ENCODE results near the gene RAB38. TPM values are rescaled to one million over a fixed set of nuclear protein-coding genes. Genes with fewer than 3 reads are reported as not detected.
A peak's percentile ranks its signal among the peaks of the same experiment; 100 is the strongest.

RAB38 gene
- polyA plus RNA-seq = 10 to 100 TPM in 2 of 3 donors, 1 to 10 TPM in 1; 7.0 to 11.8 (median 11.5) TPM

DNA sequence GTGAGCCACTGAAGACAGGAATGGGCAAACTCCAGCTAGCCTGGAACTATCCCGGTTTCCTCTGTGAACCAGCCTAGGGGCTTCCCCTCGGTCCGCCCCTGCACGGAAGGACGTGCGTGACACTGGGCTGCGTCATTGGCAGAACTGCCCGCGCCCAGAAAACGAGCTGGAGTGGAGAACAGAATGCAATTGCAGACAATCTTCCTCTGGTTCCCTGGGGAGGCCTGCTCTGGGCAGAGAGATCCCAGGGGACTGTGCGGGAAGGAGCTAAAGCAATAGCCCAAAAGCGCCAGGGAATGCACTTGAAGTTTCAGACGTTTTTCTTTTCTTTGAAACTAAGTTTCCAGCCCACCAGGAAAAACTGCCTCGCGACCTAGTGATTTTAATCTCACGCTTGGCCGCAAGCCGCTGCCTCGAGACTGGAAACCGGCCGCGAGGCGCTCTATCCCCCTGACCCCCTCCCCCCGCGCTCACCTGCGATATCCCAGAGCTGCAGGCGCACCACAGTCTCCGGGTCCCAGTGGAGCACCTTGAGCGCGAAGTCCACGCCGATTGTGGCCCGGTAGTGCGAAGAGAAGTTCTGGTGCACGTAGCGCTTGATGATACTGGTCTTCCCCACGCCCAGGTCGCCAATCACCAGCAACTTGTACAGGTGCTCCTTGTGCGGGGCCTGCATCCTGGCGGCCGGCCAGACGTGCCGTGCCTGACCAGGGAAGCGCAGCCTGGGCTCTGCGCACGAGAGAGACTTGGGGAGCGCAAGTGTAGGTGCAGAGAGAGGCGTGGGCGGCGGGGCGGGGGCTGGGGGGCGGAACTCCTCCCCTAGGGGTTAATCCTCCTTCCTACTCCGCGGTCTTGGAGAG lies at the start of gene RAB38:
Gene RAB38 (minus strand): TSS at position 735 of the 860 bp plus-strand sequence. CDS start 59 bp downstream, at position 676.
- Mint-ChIP-seq H3K9me3 (no peaks in the 10 kb centered on the region), H3K36me3 (peaks cover 0 to 4% (median 0%) of the 10 kb centered on the region in 3 donors), H3K4me1 (peaks cover 48 to 59% of the 10 kb centered on the region in 2 donors), H3K27ac (peak within 1 kb of the TSS in 5 of 6 donors; percentile 72 to 89 (median 79)), H3K27me3 (ENCODE audit: low read depth in 3 of 3) (peaks cover 0 to 3% (median 2%) of the 10 kb centered on the region in 3 donors), H3K4me3 (peak within 1 kb of the TSS; percentile 84 to 92 (median 85))
- DNase-seq = peak; percentile 32 to 45 (median 37)

DNA sequence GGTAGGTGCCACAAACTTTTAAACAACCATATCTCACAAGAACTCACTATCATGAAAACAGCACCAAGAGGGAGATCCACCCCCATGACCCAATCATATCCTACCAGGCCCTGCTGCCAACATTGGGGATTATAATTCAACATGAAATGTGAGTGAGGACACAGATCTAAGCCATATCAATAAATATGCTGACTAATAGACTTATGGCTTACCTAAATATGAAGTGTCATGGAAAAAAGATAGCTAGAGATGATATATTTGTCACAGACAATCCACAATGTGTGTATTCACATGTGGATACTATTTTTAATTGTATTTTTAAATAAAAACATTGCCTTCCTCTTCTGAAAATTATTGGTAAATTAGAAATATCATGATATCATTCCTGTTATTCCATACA lies 38.2 kb upstream of the RAB38 start:
- no peak for DNase-seq

DNA sequence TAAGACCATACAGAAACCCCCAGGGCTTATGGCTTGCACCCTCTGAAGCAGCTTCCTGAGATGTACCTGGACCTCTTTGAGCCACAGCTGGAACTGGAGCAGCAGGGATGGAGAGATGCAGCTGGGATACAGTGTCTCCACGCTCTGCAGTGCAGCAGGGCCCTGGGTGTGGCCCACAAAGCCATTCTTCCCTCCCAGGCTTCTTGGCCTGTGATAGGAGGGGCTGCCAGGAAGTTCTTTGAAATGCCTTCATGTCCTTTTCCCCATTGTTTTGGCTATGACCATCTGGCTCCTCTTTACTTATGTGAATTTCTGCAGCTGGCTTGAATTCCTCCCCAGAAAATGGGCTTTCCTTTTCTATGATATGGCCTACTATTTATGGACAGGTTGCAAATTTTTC lies 37.1 kb upstream of the RAB38 start:
- DNase-seq = no peak
- Mint-ChIP-seq H3K27ac (no peak overlapping the region), H3K27me3 (ENCODE audit: low read depth in 3 of 3) (no peaks in the 10 kb centered on the region), H3K9me3 (no peaks in the 10 kb centered on the region), H3K36me3 (peaks cover 5 to 25% (median 16%) of the 10 kb centered on the region in 3 donors), H3K4me1 (no peaks in the 10 kb centered on the region), H3K4me3 (no peak overlapping the region)

More for the DNA sequence above, 38.2 kb upstream of the RAB38 start:
- Mint-ChIP-seq H3K36me3 (peaks cover 5 to 25% (median 16%) of the 10 kb centered on the region in 3 donors), H3K4me1 (no peaks in the 10 kb centered on the region), H3K4me3 (no peak overlapping the region), H3K27me3 (ENCODE audit: low read depth in 3 of 3) (no peaks in the 10 kb centered on the region), H3K27ac (no peak overlapping the region), H3K9me3 (no peaks in the 10 kb centered on the region)

DNA sequence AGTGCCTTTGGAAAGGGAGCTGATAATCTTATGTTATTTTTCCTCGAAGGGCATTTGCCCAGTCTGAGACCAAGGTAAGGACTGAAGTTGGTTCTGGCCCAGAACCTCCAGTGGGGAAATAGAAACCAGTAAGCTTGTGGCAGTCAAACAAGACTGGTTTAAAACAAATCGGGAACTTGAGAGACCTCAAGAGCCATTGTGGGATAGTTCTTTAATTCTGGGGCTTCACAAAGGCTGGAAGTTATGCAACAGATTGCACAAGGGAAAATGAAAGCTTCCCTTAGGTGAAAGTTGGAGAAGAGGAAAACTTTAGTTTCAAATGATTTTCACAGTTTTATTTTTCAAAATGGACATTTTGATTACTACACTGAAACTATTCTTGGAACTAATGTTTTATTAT lies 33.5 kb upstream of the RAB38 start:
- Mint-ChIP-seq H3K4me1 (no peaks in the 10 kb centered on the region), H3K9me3 (no peaks in the 10 kb centered on the region), H3K27ac (no peak overlapping the region), H3K27me3 (ENCODE audit: low read depth in 3 of 3) (no peaks in the 10 kb centered on the region), H3K36me3 (peaks cover 5 to 41% (median 16%) of the 10 kb centered on the region in 3 donors), H3K4me3 (no peak overlapping the region)
- no peak for DNase-seq

DNA sequence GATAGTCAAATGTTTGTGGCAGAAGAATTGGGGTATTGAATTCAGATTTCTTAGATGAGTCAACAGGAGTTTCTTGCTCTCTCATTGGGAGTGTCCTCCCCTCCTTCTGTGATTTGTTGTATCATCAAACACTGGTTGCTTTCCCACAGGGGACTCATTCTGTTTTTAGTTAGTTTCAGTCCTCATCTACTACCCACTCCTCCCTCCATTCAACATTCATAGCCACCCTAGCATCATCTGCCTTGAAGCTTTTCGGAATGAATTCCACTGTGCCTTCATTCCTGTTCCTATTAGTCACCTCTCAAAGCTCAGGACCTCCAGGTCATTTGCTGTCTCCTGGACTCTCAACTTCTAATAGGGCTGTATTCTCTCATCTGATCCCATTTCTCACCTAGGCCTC lies 31.5 kb upstream of the RAB38 start:
- Mint-ChIP-seq H3K9me3 (no peaks in the 10 kb centered on the region), H3K36me3 (peaks cover 15 to 41% (median 16%) of the 10 kb centered on the region in 3 donors), H3K27ac (no peak overlapping the region), H3K27me3 (ENCODE audit: low read depth in 3 of 3) (no peaks in the 10 kb centered on the region), H3K4me3 (no peak overlapping the region), H3K4me1 (no peaks in the 10 kb centered on the region)
- no peak for DNase-seq

DNA sequence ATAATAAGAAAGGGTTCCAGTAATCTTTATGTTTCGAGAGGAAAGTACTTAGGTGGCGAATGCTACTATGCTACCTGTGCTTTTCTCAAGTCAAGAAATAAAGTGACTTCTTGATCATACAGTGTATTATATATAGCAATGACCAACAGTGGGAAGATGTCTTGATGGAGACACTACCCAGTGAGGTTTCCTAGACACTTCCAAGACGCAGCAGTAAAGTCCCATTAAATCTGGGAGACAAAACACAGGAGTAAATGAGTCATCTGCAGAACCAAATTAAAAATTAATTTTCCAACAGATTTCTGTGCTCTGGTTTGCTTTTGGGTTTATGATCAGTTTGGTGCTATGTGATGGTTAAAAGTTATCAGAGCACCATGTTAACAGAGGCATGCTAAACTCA lies 29.1 kb upstream of the RAB38 start:
- Mint-ChIP-seq H3K4me3 (no peak overlapping the region), H3K27me3 (ENCODE audit: low read depth in 3 of 3) (no peaks in the 10 kb centered on the region), H3K4me1 (no peaks in the 10 kb centered on the region), H3K36me3 (peaks cover 16 to 45% (median 17%) of the 10 kb centered on the region in 3 donors), H3K9me3 (peaks cover 0 to under 1% (median 0%) of the 10 kb centered on the region in 6 donors), H3K27ac (no peak overlapping the region)
- DNase-seq = no peak

DNA sequence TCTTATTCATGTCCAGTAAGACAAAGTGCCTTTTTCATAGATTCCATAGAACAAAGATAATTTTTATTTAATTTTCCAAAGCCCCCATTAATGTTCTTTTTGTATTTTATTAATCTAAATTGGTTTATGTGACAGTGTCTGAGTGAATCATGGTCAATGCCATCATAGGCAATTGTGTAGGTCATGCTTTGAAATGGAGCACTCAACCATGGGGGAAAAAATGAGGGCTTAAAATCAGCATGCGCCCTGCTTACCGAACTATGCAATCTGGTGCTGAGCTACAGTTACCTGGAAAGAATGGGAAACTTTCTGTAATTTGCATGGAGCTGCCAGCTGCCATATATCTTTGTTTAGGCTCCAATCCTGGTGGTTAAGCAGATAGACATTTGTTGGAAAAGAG lies 28.4 kb upstream of the RAB38 start:
- H3K27me3 Mint-ChIP-seq (ENCODE audit: low read depth in 3 of 3) = peaks cover 0 to 1% (median 0%) of the 10 kb centered on the region in 3 donors
- peak overlapping the region in 1 of 6 donors; percentile 3 for H3K27ac Mint-ChIP-seq
- no peak overlapping the region for H3K4me3 Mint-ChIP-seq
- peaks cover 19 to 46% (median 19%) of the 10 kb centered on the region in 3 donors for H3K36me3 Mint-ChIP-seq
- no peak for DNase-seq
- peaks cover 0 to 2% (median 0%) of the 10 kb centered on the region in 6 donors for H3K9me3 Mint-ChIP-seq
- H3K4me1 Mint-ChIP-seq = no peaks in the 10 kb centered on the region

DNA sequence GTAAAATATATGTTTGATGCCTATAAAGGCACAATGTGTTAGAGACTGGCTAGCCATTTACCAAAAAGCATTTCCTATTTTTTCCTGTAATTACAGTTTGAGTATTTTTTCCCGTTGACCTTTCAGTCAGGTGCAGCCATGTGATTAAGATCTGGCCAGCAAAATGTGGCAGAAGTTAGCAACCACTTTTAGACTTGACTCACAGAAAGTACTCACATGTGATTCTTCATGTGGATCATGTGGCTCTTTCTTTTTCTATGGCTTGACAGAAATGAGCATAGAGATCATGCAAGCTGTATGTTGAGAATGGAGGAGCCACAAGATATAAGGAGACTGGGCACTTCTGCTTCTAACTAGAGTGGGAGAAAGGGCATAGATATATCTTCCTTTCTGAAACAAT lies 27.3 kb upstream of the RAB38 start:
- Mint-ChIP-seq H3K27me3 (ENCODE audit: low read depth in 3 of 3) (peaks cover 0 to 7% (median 0%) of the 10 kb centered on the region in 3 donors), H3K4me1 (no peaks in the 10 kb centered on the region), H3K9me3 (peaks cover 0 to 8% (median 5%) of the 10 kb centered on the region in 6 donors), H3K27ac (no peak overlapping the region), H3K36me3 (peaks cover 27 to 57% (median 29%) of the 10 kb centered on the region in 3 donors), H3K4me3 (no peak overlapping the region)
- no peak for DNase-seq

DNA sequence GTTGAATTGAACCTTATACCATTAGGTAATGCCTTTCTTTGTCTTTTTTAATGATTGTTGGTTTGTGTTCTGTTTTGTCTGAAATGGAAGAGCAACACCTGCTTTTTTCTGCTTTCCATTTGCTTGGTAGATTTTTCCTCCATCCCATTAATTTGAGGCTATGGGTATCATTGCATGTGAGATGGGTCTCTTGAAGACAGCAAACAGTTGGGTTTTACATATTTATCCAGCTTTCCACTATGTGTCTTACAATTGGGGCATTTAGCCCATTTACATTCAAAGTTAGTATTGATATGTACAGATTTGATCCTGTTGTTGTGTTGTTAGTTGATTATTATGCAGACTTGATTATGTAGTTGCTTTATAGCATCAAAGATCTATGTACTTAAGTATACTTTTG lies 21.1 kb upstream of the RAB38 start:
- DNase-seq = no peak
- Mint-ChIP-seq H3K36me3 (peaks cover 27 to 56% (median 32%) of the 10 kb centered on the region in 3 donors), H3K27ac (no peak overlapping the region), H3K27me3 (ENCODE audit: low read depth in 3 of 3) (peaks cover 2 to 7% (median 2%) of the 10 kb centered on the region in 3 donors), H3K4me1 (peaks cover 0 to 3% of the 10 kb centered on the region in 2 donors), H3K9me3 (peaks cover 15 to 40% (median 26%) of the 10 kb centered on the region in 6 donors), H3K4me3 (no peak overlapping the region)

DNA sequence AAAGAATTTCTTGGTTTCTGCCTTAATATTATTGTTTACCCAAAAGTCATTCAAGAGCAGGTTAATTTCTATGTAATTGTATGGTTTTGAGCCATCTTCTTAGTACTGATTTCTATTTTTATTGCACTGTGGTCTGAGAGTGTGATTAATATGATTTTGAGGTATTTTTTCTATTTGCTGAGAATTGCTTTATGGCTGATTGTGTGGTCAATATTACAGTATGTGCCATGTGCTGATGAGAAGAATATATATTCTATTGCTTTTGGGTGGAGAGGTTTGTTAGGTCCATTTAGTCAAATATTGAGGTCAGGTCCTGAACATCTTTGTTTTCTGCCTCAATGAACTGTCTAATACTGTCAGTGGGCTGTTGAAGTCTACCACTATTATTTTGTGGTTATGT lies 20.7 kb upstream of the RAB38 start:
- Mint-ChIP-seq H3K4me1 (peaks cover 0 to 3% of the 10 kb centered on the region in 2 donors), H3K27ac (no peak overlapping the region), H3K9me3 (peaks cover 15 to 40% (median 26%) of the 10 kb centered on the region in 6 donors), H3K27me3 (ENCODE audit: low read depth in 3 of 3) (peaks cover 2 to 7% (median 2%) of the 10 kb centered on the region in 3 donors), H3K36me3 (peaks cover 26 to 52% (median 32%) of the 10 kb centered on the region in 3 donors), H3K4me3 (no peak overlapping the region)
- no peak for DNase-seq

DNA sequence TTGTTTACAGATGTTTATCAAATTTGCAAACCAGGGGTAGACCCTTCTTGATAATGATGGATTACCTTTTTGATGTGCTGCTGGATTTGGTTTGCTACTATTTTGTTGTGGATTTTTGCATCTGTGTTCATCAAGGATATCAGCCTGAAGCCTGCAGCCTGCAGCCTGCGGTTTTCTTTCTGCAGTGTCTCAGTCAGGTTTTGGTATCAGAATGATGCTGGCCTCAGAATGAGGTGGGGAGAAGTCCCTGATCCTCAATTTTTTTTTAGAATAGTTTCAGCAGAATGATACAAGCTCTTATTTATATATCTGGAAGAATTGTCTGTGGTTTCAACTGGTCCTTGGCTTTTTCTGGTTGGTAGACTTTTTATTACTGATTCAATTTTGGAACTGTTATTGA lies 19.7 kb upstream of the RAB38 start:
- Mint-ChIP-seq H3K9me3 (peaks cover 15 to 40% (median 26%) of the 10 kb centered on the region in 6 donors), H3K36me3 (peaks cover 26 to 47% (median 28%) of the 10 kb centered on the region in 3 donors), H3K27me3 (ENCODE audit: low read depth in 3 of 3) (peaks cover 2 to 7% (median 2%) of the 10 kb centered on the region in 3 donors), H3K4me3 (no peak overlapping the region), H3K27ac (no peak overlapping the region), H3K4me1 (peaks cover 0 to 3% of the 10 kb centered on the region in 2 donors)
- no peak for DNase-seq

DNA sequence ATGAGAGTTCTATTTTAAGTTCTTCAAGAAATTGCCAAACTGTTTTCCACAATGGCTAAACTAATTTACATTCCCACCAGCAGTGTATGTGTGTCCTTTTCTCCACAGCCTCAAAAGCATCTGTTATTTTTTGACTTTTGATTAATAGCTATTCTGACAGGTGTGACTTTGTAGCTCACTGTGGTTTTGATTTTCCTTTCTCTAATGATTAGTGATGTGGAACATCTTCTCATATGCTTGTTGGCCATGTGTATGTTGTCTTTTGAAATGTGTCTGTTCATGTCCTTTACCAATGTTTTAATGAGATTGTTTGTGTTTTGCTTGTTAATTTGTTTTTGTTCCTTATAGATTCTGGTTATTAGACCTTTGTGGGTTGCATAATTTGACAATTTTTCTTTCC lies 18.0 kb upstream of the RAB38 start:
- no peak for DNase-seq
- H3K36me3 Mint-ChIP-seq = peaks cover 19 to 37% (median 21%) of the 10 kb centered on the region in 3 donors
- H3K27ac Mint-ChIP-seq = no peak overlapping the region
- H3K9me3 Mint-ChIP-seq = peaks cover 15 to 39% (median 26%) of the 10 kb centered on the region in 6 donors
- peaks cover 2 to 5% (median 2%) of the 10 kb centered on the region in 3 donors for H3K27me3 Mint-ChIP-seq (ENCODE audit: low read depth in 3 of 3)
- peaks cover 0 to 3% of the 10 kb centered on the region in 2 donors for H3K4me1 Mint-ChIP-seq
- H3K4me3 Mint-ChIP-seq = no peak overlapping the region

DNA sequence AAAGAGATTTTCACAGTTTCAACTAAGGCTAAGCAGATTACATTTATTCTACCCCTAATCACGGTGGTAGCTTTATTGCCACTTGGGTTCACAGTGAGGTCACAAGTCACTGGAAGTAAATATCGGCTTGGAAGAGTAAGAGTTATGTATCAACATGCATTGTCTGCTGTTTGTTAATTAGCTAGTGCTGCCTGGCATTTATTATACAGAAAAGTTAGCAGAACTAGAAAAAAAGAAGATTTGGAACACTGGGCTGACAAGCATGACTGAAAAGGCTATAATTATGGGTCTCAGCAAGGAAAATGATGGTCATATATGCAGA lies 13.7 kb upstream of the RAB38 start:
- Mint-ChIP-seq H3K36me3 (peaks cover 7 to 9% (median 9%) of the 10 kb centered on the region in 3 donors), H3K27me3 (ENCODE audit: low read depth in 3 of 3) (no peaks in the 10 kb centered on the region), H3K4me1 (peaks cover 0 to 3% of the 10 kb centered on the region in 2 donors), H3K27ac (no peak overlapping the region), H3K9me3 (peaks cover 0 to 2% (median 0%) of the 10 kb centered on the region in 6 donors), H3K4me3 (no peak overlapping the region)
- no peak for DNase-seq

DNA sequence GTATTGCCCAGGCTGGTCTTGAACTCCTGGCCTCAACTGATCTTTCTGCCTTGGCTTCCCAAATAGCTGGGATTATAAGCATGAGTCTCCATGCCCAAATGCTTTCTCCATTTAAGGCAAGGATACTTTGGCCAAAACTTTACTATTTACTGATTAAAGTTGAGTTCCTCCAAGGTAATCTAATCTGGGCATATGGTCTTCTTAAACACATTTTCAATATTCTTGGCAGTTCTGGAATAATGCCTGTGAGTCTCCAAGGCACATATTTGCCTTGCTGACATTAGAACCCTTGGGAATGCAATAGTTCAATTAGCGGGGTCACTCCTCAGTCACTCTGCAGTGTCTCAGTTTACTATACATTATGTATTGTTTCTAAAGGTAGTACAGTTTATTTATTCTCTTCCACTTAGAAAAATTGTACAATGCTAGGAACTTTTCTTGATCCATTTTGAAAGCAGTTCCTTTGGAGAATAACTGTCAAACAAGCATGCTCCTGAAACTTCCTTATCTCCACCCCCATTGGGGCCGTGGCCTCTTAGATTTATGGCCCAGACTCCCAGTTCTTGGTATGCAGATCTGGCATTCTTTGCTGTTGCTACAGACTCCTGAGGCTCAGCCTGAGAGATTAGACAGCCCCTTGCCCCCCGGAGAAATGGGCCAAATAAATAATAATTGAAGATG lies 13.1 kb upstream of the RAB38 start:
- peaks cover 0 to 4% (median 0%) of the 10 kb centered on the region in 6 donors for H3K9me3 Mint-ChIP-seq
- no peak overlapping the region for H3K4me3 Mint-ChIP-seq
- peaks cover 0 to 3% of the 10 kb centered on the region in 2 donors for H3K4me1 Mint-ChIP-seq
- H3K27ac Mint-ChIP-seq = no peak overlapping the region
- no peak for DNase-seq
- H3K27me3 Mint-ChIP-seq (ENCODE audit: low read depth in 3 of 3) = no peaks in the 10 kb centered on the region
- H3K36me3 Mint-ChIP-seq = peaks cover 9 to 12% (median 10%) of the 10 kb centered on the region in 3 donors

All from immature natural killer cell (primary cell).